Measurements from ENCODE around the gene RPL37.
"Not testable (repeated sequence)": the region's sequence is repeated elsewhere in the genome, so short reads cannot be mapped to it uniquely, and the experiment has no call there.

Gene RPL37

DNA sequence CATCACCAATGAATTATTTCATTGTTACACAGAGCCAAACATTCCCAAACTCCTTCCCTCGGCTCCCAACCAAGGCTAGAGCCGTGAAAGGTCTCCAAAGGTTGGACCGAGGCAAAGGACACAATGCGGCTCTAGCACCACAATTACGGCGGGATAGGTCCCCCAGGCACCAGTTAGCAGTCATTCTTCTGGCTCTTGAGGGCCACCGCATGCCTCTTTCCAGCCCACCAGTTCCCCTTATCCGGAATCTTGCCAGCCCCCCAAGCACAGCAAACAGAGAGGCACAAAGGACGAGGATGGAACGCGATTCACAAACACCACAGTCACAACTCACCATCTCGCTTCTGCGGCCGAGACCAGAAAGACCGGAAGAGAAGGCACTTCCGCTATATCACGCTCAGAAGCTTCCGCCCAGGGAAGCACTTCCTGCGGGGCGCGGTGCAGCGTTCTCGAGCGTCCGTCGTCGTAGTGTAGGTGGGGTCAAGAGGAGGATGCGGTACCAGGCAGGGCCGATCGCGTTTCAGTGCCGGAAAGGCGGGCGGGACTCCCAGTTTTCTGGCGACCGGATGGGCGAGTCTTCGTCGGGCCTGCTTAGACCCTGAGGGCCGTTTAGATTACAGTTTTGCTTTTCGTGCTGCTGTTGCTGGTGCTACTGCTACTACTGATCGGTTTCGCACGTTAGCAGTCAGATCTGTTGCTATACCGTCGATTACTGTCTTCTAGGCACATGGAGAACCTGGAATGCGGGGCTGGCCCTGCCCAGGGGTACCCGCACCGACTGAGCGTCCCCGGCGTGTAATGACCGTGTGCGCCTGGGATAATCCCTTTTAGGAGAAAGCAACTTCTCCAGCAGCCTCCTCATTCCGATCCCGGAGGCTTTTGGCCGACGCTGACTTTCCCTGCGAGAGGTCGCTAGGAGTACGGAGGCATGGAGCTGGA is at the start of gene RPL37:
Gene RPL37, minus strand, starts transcription at position 374 of the 939 bp plus-strand sequence. Its CDS starts 37 bp downstream, at position 337.
- DNase-seq: peak; percentile 93

DNA sequence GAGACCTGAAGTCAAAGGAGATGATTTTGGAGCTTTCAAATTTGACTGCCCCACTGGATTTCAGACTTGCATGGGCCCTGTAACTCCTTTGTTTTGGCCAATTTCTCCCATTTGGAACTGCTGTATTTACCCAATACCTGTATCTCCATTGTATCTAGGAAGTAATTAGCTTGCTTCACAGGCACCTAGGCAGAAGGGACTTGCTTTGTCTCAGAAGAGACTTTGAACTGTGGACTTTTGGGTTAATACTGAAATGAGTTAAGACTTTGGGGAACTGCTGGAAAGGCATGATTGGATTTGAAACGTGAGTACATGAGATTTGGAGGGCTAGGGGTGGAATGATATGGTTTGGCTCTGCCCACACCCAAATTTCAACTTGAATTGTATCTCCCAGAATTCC is 48.0 kb upstream of the RPL37 start:
- DNase-seq: not testable (repeated sequence)

DNA sequence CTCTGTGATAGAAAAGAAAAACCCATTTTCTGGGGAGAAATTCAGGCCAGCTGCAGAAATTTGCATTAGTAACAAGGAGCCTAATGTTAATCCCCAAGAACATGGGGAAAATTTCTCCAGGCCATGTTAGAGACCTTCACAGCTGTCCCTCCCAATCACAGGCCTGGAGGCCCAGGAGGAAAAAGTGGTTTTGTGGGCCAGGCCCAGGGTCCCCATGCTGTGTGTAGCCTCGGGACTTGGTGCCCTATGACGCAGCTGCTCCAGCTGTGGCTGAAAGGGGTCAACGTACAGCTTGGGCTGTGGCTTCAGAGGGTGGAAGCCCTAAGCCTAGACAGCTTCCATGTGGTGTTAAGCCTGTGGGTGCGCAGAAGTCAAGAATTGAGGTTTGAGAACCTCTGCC is 47.3 kb upstream of the RPL37 start:
- no peak for DNase-seq

DNA sequence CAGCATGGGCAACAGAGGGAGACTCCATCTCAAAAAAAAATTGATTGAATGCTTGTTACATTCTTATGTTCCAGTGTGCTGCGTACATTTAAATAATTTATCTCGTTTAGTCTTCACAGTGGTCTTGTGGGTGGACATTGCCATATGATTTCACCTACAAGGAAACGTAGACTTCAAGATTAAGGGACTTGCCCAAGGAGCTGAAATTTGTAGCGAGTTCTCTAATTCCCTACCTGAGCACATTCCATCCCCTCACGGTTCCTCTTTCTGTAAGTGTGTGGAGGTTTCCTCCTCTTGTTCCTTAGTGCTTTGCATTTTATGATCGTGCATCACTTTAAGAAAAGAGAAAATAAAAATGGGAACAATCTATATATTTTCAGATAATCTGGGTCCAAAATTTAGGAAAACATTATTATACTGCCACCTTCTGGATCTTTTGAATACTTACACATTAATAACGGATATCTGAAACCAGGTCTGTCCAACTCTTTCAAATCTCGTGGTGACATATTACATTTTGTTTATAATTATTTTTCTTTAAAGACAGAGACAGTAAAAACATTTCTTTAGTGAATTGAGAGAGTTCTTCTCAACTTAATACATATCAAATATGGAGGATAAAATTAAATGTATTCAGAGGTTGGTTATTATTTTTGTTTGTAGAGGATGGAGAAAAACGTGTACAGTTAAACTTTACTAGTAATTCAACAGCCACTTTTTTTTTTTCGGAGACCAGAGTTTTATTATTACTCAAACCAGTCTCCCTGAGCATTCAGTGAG is 44.3 kb upstream of the RPL37 start:
- DNase-seq: no peak

DNA sequence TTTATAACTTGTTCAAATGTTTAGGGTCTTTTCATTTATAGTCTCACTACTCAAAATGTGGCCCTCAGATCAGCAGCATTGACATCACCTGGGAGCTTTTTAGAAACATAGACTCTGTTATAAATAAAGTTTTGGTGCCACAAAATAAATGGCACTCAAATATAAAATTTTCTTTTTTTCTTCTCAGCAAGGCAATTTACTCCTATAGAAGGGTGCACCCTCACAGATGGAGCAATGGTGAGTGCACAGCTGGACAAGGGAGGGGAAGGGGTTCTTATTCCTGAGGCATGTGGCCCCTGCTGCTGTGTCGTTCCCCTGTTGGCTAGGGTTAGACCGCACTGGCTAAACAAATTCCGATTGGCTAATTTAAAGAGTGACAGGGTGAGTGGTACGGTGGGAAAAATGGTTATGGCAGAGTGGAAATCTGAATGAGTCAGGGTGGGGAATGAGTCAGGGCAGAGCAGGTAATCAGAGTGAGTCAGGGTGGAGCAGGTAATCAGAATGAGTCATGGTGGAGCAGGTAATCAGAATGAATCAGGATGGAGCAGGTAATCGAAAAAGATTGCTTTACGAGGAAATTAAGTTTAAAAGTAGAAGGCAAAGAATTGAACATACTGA is 42.5 kb upstream of the RPL37 start:
- no peak for DNase-seq

DNA sequence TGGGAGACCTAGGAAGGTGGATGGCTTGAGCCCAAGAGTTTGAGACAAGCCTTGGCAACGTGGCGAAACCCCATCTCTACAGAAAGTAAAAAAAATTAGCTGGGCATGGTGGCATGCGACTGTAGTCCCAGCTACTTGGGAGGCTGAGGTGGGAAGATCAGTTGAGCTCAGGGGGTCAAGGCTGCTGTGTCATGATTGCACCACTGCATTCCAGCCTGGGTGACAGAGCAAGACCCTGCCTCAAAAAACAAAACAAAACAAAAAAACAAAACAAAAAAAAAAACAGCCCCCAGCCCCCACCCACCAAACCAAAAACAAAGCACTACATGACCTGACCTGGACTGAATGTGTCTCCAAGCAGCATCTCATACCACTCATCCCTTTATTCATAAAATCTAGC is 40.9 kb upstream of the RPL37 start:
- no peak for DNase-seq

DNA sequence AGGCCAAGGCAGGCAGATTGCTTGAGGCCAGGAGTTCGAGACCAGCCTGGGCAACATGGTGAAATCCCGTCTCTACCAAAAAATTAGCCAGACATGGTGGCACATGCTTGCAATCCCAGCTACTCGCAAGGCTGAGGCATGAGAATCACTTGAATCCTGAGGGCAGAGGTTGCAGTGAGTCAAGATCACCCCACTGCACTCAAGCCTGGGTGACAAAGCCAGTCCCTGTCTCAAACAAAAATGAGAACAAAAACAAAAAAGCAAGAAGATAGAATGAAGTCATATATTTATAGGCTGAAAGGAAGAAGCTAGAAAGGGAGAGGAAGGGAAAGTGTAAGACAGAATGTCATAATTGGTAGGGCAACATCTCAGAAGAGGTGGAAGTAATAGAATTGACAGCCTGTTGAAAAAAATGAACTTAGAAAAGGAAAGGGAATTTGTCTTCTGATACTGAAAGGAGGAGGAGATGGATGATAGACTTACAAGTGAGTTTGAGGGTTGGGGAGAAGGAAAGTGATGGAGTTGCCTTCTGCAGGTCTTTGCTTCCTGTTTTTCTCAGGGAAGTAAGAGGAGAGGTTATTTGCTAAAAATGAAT is 38.4 kb upstream of the RPL37 start:
- no peak for DNase-seq

DNA sequence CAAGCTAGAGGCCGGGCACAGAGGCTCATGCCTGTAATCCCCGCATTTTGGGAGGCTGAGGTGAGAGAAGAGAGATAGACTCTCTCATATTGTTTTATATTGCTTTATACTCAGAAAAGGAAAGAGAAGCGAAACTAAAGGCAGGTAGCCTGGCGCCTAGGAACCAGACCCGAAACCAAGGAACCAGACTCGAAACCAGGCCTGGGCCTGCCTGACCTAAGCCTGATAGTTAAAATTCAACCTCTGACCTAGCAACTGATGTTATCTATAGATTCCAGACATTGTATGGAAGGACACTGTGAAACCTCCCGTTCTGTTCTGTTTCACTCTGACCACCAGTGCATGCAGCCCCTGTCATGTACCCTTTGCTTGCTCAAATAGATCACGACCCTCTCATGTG is 37.2 kb upstream of the RPL37 start:
- DNase-seq: not testable (repeated sequence)

DNA sequence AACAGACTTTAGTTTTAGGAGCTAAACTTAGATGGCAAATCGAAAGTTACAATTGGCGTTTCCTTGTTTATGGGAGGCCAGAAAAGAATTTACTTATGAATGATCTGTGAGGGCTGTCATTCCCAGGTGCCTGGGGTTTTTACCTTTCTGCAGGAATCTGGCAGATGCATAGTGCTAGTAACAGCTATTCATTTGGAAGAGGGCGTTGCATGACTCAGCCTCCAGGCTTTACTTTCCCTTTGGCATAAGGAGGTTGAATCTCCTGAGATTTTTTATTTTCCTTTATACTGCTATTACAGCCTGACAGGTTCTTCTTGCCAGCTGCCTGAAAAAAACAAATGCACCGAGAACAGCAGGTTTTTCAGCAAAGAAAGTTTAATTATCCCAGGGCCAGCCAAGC is 36.2 kb upstream of the RPL37 start:
- no peak for DNase-seq

DNA sequence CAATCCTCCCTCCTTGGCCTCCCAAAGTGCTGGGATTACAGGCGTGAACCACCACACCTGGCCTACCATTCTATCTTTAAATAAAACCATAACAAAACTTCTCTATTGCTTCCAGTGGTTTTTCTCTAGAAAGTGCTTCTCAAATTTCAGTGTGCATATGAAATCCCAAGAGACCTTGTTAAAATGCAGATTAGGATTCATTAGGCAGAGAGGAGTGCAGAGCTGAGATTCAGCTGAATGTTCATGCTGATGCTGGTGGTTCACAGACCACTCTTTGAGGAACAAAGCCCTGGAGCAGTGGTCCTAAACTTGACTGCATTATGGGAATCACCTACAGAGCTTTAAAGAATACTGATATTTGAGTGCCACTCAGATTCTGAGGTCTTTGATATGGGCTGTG is 34.4 kb upstream of the RPL37 start:
- DNase-seq: no peak

DNA sequence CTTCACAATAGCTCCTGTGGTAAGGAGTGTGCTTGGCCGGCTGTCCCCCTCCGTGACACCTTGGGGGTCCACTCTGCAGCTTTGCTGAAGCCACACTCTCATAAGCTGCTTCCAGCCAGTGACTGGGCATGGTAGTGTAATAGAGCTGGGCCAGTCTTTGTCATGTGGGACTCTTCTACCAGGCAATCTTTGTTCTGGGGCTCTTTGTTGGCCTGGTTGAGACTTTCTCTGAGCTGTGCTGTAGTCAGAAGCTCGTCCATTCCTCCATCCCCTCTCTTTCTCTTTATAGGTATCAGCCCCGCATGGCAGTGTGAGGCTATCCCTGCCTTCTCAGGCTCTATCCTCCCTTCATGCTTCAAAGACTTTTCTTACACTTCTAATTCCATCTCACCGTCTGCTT is 31.8 kb upstream of the RPL37 start:
- DNase-seq: no peak

DNA sequence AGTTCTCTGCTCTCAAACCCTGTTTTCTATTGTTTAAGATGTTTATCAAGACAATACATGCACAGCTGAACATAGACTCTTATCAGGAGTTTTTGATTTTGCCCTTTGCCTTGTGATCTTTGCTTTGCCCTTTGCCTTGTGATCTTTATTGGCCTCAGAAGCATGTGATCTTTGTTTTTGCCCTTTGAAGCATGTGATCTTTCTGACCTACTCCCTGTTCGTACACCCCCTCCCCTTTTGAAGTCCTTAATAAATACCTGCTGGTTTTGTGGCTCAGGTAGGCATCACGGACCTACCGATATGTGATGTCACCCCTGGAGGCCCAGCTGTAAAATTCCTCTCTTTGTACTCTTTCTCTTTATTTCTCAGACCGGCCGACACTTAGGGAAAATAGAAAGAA is 30.0 kb upstream of the RPL37 start:
- not testable (repeated sequence) for DNase-seq

DNA sequence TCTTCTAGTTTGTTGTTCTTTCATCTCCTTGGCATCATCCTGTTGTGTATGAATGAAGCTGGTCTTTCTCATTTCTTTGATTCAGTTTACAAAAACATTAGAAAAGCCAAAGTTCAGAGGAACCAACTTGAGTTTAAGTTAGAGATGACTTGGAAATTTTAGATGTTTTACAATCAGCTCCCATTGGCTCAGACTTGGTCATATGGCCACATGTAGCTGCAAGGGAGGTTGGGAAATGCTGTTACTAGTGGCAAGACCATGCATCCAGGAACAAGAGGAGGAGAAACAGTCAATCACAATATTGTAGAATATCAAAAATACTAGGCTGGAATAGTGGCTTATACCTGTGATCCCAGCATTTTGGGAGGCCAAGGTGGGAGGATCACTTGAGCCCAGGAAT is 25.7 kb upstream of the RPL37 start:
- DNase-seq: no peak

DNA sequence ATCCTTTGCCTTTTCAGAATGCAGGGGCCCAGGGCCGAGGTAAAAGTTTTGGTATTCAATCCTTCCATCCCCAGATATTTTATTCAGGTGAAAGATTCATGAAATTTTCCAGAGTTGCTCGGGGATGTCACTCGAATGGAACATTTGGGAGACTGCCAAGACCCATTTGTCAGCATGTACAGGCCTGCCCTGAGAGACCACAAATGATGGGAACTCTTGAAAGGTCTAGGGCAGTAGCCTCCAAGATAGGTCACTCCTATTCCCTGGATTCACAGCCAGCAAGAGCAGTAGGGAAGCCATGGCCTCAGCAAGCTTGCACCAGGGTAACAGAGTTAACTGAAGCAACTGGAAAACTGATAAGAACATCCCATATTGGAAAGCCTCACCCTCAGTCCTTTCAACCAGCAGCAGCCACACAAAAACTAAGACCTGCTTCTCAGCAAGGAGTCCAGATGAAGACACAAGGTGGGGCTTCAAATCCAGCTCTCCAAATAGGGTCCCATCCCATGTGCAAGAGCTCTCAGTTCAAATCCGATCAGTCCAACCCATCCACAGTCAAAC is 18.7 kb upstream of the RPL37 start:
- no peak for DNase-seq

DNA sequence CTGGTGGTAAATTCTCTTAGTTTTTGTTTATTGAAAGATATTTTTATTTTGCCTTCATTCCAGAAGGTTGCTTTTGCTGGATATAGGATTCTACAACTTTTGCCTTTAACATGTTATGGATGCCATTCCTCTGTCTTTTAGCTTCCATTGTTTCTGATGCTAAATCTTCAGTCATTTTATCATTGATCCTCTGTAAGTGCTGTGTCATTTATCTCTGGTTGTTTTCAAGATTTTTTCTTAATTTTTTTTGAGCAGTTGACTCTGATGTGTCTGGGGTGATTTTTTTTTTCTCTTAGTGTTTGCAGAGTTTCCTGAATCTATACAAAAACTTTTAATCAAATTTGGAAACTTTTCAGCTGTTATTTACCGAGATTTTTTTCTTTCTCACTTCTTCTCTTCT is 12.5 kb upstream of the RPL37 start:
- no peak for DNase-seq

DNA sequence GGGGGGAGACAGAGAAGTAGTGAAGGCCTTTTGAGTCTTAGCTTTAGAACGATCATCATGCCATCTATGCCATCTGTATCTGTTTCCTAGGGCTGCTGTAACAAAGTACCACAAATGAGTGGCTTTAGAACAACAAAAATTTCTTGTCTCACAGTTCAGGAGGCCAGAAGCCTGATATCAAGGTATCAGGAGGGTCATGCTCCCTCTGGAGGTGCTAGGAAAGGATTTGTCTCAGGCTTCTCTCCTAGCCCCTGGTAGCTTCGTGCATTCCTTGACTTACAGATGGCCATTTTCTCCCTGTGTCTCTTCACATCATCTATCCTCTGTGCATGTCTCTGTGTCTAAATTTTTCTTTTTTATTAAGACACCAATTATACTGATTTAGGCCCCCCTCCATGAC is 11.3 kb upstream of the RPL37 start:
- no peak for DNase-seq

DNA sequence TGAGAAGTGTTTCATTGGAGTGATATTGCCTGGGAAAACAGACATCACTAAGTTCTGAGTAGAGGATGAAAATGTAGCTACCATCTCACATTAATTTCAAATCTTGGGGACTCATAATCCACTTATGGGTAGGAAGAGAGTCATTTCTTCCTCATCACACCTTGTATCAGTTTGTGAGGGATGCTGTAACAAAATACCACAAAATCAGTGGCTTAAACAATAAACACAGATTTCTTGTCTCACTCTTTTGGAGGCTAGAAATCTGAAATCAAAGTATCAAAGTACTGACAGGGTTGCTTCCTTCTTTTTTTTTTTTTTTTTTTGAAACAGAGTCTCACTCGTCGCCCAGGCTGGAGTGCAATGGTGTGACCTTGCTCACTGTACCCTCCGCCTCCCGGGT is 9.5 kb upstream of the RPL37 start:
- no peak for DNase-seq

DNA sequence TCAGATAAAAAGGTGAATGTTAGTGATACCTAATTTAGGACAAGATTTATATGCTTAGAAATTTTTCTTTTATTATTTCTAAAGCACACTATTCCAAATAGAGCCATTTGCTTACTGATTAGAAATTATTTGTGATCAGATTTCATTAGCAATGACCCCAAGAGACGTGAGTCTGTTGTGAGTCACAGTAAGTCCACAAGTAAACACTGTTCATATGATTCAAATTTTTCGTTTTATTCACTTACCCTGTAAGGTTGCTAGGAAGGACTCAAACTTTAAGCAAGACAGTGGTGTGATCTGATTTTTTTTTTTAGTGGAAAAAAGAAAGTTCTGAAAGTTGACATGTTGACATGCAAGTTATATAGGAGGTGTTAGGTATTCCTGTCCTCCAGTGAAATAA is 7.3 kb upstream of the RPL37 start:
- DNase-seq: no peak

DNA sequence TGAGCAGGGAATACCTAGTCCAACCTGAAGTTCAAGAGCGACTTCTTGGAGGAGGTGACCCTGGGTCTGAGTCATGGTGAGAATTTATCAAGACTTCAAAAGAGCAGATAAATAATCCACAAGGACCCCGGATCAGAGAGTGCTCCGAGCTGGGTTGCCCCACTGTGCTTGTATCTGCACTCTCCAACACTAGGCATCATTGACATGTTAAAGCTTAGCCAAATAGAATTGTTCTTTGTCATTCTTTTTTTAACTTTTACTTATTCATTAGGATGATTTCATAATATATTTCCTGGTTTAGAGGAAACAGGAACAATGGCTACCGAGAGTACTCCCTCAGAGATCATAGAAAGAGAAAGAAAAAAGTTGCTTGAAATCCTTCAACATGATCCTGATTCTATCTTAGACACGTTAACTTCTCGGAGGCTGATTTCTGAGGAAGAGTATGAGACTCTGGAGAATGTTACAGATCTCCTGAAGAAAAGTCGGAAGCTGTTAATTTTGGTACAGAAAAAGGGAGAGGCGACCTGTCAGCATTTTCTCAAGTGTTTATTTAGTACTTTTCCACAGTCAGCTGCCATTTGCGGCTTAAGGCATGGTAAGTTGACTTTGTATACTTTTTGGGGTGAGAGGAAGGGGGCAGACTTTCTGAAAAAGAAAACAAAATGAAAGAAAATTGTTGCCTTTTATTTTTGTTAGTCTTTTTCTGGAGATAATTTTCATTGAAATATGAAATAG is 6.2 kb upstream of the RPL37 start, which contains the start of gene CARD6:
Gene CARD6, plus strand, starts transcription at position 300 of the 738 bp plus-strand sequence. Its CDS starts 16 bp downstream, at position 316.
- no peak for DNase-seq

DNA sequence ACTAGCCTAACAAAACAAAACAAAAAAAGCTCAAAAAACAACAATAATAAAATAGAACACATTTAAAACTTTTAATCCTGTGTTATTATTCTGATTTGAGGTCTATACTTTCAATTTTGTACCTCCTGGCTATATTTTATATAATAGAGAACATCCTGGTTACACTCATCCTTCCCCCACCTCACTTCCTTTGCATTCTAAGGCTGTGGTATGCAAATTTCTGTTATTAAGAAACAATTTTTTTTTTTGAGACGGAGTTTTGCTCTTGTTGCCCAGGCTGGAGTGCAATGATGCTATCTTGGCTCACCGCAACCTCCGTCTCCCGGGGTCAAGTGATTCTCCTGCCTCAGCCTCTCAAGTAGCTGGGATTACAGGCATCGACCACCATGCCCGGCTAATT is 3.1 kb upstream of the RPL37 start:
- no peak for DNase-seq

DNA sequence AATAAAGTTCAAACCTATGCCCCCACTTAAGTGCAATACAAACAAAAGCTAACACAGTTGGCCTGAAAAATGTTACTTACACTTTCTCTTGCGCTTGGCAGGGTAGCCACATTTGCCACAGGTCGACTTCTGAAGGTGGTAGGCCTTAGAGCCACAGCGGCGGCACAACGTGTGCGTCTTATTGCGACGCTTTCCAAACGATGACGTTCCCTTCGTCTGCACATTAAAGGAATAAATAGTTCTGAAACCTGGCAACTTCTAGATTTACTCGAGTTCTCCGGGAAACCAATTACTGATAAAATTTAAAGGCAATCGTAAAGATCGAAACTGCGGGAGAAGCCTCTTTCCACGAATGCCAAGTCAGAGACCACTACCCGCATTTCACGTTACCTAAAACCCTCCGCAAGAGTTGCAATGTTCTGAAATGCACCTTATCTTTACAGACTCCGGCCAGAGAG is 602 bp downstream of the RPL37 start:
- no peak for DNase-seq

DNA sequence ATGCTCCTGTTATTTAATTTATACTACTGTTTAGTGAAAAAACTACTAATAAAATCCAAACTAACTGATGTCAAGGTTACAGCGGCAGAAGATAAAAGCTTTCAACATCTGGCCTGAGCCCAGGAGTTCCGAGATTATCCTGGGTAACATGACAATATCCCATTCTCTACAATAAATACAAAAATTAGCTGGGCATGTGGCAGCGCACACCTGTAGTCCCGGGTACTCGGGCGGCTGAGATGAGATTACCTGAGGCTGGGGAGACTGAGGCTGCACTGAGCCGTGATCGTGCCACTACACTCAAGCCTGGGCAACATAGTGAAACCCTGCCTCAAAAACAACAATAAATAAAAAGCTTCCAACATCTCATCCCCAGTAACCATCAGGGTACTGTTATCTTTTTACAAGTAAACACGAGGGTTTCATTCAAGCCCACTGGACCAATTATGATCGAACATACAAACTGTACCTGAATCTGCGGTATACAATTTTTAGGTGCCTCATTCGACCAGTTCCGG is 1.3 kb downstream of the RPL37 start:
- DNase-seq: no peak

Measured in COR-L47 (cell line).